Skeletal muscle cell (primary cell): ENCODE data around the gene EFHC2.

Experiments used
- DNase-seq: peaks from one replicate; pipeline ENCODE4 v3.0.0-alpha.2; 2010; ENCODE audit warnings: low read depth
- H3K4me3 ChIP-seq: 2 replicates; pipeline ENCODE4 v1.5.1; 2011; ENCODE audit warnings: low read depth, mild to moderate bottlenecking, control low read depth, low read length, moderate library complexity

The EFHC2 gene, protein sequence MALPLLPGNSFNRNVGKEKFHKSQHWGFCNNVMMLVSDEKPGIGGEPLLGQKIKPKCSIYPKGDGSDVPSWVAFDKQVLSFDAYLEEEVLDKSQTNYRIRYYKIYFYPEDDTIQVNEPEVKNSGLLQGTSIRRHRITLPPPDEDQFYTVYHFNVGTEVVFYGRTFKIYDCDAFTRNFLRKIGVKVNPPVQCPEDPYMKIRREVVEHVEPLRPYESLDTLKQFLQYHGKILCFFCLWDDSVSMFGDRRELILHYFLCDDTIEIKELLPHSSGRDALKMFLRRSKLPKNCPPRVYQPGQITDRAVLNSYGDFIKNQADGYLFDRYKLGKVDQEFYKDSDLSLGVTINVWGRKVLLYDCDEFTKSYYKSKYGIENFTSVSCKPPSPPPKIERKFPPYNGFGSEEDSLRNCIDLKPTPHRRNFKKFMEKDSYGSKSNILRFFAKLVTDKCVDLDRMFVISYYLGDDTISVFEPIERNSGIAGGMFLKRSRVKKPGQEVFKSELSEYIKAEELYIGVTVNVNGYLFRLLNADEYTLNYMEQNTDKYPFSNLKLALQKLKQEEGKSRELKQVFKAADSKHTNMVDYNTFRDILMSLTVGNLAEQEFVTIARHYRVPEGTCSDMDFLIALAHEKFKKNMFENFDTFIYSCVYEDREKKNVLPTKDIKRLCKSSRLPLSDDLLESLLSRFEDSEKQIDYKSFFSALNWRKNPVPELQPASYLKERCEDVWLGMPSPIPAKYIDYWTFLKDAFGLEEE

DNA sequence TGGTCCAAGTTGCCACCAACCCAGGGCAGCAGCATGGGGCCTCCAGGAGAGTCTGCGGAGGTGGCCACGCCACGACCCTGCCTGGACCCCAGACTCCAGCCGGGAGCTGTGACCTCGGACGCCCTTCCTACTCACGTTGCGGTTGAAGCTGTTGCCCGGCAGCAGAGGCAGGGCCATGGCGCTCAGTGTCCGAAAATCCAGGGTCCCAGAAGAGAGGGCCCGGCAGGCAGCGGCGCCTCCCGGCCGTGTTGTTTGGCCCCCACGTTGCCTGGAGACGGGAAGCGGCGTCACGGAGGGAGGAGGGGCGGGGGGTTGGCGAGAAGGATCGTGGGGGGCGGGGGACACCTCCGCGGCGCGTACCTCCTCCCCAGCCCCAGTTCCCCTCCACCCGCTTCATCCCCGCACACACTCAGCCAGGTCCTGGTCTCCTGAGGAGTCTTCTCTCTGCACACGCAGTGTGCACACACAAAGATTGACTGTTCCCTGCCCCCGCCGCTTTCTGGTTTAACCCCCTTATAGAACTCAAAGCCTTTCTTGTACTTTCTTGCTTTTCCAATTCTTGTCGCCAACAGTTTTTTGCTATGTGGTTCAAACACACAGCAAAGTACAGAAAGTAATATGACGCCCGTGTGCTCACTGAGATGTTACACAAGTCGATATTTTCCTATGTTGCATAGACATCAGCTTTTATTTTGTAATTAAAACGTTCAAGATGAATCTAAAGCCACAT is at the start of gene EFHC2:
Gene EFHC2 (minus strand): TSS at position 261 of the 730 bp plus-strand sequence. CDS start 84 bp downstream, at position 177.
- peak within 1 kb of the TSS; percentile 37 for H3K4me3 ChIP-seq
- DNase-seq = no peak

GRCh38 chrX:44392767-44393166 is 49.3 kb upstream of the EFHC2 start:
- DNase-seq = no peak
- no peak overlapping the region for H3K4me3 ChIP-seq

GRCh38 chrX:44384688-44385338 is 41.3 kb upstream of the EFHC2 start:
- H3K4me3 ChIP-seq = no peak overlapping the region
- DNase-seq = no peak

DNA sequence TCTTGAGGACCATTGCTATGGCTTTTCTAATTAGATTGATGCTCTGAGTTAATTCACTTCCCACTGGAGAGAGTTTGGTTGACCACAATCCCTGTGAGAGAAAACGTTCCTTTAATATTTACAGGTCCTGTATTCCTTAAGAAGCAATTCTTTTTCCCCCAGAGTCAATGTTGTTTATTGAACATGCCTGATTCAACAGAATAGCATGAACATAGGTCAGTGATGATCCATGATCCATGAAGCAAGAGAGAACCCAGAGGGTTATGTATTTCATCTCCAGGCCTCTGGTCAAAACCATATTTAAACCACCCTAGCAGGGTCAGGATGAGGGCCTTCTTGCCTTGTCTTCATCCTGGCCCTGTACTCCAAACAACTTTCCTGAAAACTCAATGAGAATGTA is 39.4 kb upstream of the EFHC2 start:
- DNase-seq = no peak
- no peak overlapping the region for H3K4me3 ChIP-seq

DNA sequence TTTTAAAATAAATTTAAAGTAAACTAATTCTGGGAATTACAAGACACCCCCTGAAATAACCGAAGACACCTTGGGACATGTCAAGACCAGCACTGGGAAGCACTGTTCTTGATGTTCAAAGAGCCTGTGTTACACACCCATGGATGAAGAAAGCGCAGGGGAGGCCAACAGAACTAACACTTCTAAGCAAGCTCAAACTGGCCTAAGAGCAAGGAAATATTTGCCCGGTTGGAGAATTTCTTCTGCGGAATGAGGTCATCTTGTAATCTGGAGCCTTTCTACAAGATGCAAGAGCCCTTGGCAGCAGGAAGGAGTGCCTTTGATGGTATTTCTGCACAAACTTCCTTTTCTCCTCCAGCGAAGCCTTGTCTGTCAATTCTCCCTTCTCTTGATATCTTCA is 9.3 kb upstream of the EFHC2 start:
- H3K4me3 ChIP-seq = no peak overlapping the region
- no peak for DNase-seq

GRCh38 chrX:44349561-44349960 is 6.1 kb upstream of the EFHC2 start:
- no peak for DNase-seq

DNA sequence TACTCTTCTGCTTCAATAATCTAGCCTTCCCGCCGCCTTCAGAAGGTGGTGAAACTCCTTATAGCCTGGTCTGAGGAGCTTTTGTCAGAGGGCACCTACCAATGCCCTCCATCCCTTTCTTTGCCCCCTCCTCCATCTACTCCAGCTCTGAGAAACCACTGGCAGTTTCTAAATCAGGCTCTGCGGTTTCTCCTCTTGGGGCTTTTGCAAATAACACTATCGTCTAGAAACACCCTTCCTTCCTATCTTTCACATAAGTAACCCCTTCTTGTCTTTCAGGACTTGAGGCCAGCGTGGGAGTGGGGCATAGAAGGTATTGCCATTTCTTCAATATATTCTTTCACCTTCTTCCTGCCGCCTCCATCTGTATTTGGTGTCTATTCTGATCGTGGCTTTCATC is 1.2 kb upstream of the EFHC2 start:
- no peak for DNase-seq
- H3K4me3 ChIP-seq = no peak overlapping the region

More at GRCh38 chrX:44349561-44349960, 6.1 kb upstream of the EFHC2 start:
- H3K4me3 ChIP-seq = no peak overlapping the region

DNA sequence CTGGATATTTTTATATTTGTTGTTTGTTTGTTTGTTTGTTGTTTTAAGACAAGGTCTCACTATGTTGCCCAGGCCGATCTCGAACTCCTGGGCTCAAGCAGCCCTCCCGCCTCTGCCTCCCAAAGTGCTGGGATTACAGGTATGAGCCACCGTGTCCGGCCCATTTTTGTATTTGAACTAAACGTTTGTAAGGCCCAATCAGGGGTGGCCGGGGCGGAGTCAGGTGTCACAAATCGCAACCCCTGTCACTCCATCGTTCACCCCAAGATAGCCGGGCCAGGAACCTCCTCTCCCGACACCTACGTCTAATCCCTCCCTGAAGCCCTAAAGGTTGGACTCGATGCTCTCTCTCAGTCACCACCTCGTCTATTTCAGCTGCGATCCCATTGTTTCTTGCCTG is 722 bp upstream of the EFHC2 start:
- no peak overlapping the region for H3K4me3 ChIP-seq

DNA sequence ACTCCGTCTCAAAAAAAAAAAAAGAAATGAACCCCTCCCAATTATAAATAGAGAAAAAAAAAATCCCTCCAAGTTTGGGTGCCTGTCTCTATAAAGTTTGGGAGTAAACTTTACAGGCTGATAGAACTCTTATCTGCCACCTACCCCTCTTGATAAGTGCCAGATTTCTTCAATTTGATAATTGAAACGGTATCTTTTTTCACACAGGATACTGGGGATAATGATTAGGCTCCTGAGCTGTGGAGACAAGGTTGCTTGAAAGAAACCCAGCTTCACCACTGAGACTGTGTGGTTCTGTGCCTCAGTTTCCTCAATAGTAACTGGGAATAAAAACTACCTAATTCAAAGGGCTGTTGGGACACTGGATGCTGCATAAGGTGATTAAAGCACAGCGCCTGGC is 606 bp downstream of the EFHC2 start:
- no peak for DNase-seq
- H3K4me3 ChIP-seq = no peak overlapping the region

More for the DNA sequence above, 722 bp upstream of the EFHC2 start:
- DNase-seq = no peak

DNA sequence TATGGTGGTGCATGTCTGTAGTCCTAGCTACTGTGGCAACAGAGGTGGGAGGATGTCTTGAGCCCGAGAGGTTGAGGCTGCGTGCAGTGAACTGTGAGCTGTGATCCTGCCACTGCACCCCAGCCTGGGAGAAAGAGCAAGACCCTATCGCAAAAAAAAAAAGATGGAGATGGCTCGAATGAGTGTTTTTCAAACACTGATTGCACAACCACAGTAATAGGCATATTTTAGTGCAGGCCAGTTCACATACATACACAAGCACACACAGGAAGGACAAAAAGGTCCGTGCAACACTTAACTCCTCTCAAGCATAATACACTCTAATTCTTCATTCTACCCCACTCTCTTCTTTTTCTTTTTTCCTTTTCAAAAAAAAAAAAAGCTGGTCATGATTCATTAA is 5.1 kb downstream of the EFHC2 start:
- DNase-seq = no peak
- no peak overlapping the region for H3K4me3 ChIP-seq

DNA sequence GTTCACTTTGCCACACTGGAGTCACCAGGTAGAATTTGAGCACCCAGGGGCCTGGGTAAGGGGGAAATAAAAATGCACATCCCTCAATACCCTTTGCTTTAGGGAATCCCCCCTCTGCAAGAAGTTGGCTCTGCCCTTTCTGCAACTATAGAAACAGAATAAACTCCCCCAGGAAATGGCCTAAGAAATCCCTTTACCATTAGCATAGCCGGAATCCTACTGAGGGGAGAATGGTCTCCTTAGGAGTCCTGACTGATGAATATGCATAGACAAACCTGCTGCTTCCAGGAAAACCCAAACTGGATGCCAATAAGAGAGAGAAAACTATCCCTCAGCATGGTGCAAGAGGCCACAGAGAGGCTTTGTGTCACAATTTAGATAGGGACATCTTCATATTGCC is 11.0 kb downstream of the EFHC2 start:
- no peak for DNase-seq
- H3K4me3 ChIP-seq = no peak overlapping the region

DNA sequence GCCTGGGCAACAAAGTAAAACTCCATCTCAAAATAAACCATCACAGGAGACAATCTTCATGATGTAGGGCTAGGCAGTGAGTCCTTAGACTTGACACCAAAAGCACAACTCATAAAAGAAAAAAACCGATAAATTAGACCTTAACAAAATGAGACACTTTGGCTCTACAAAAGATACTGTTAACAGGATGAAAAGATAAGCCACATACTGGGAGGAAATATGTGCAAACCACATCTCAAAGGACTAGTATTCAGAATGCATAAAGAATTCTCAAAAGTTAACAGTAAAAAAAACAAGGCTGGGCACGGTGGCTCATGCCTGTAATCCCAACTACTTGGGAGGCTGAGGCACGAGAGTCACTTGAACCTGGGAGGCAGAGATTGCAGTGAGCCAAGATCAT is 13.2 kb downstream of the EFHC2 start:
- no peak for DNase-seq
- H3K4me3 ChIP-seq = no peak overlapping the region

- no peak for DNase-seq
- no peak overlapping the region for H3K4me3 ChIP-seq
These were observed 23.9 kb downstream of the EFHC2 start for GRCh38 chrX:44319550-44319949.

- no peak for DNase-seq
- H3K4me3 ChIP-seq = no peak overlapping the region
These were observed 26.3 kb downstream of the EFHC2 start for GRCh38 chrX:44317181-44317580.

DNA sequence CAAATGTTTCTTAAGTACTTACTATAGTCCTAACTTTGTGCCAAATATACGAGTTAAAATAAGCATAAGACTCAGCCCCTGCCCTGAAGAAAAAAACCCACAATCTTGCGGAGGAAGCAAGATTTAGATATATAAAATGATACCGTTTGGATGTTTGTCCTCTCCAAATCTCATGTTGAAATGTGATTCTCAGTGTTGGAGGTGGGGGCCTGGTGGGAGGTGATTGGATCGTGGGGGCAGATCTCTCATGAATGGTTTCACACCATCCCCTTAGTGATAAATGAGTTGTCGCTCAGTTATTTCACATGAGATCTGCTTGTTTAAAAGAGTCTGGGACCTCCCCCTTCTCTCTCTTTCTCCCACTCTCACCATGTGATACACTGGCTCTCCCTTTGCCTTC is 28.7 kb downstream of the EFHC2 start:
- H3K4me3 ChIP-seq = no peak overlapping the region
- DNase-seq = no peak

GRCh38 chrX:44314259-44314734 is 29.2 kb downstream of the EFHC2 start:
- H3K4me3 ChIP-seq = no peak overlapping the region
- DNase-seq = peak; percentile 43

DNA sequence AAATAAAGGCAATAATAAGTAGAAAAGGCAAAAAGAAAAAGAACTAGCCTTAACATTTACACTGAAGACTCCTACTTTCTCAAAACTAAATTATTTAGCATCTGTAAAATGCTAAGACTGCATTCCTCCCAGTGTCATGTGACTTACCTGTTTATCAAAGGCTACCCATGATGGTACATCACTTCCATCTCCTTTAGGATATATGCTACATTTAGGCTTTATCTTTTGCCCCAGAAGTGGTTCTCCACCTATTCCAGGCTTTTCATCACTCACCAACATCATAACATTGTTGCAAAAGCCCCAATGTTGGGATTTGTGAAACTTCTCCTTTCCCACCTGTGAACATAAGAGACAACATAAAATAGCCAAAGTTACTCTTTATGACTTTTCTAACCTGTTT is 31.1 kb downstream of the EFHC2 start:
- no peak for DNase-seq
- no peak overlapping the region for H3K4me3 ChIP-seq

GRCh38 chrX:44310227-44310626 is 33.2 kb downstream of the EFHC2 start:
- no peak for DNase-seq
- H3K4me3 ChIP-seq = no peak overlapping the region

- no peak overlapping the region for H3K4me3 ChIP-seq
- no peak for DNase-seq
These were observed 34.6 kb downstream of the EFHC2 start for GRCh38 chrX:44308869-44309268.

GRCh38 chrX:44306356-44306755 is 37.1 kb downstream of the EFHC2 start:
- H3K4me3 ChIP-seq = no peak overlapping the region
- DNase-seq = peak; percentile 39
